ENCODE data around the gene EHBP1.

DNA sequence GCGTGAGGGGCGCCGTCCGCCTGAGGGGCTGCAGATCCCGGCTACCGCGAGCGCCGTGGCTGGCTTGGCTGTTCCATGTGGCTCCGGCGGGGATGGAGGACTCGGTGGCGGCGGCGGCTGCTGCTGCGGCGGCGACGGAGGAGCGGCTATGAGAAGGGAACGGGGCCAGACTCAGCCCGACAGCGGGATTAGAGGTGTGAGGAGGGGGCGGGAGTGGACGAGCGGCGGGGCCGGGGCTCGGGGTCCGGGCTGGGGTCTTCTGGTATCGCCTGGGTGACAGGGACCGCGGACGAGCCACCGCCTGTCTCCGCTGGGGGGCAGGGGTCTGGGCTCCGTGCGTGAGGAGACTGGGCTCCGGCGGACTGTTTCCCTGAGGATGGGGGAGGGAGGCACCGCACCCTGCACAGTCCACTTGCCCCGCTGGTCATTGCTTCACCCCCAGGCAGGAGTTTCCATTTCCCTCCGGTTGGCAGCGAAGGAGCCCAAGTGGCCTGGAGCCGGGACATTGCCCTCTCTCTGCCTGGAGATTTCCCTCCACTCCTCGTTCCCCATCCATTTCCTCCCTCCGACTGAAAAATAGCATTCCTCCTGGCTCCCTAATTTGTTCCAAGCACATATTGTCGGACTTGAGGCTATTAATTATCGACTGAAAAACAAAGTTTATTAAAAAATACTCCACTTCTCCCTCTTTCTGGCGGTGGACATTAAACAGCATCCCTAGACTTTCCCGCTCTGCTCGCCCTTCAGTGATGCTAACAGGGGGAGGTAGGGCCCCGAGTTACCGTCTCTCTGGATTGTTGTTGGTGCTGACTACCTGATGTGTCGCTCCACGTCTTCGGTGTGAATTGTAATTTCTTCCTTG is 577 bp downstream of the EHBP1 start:
- TF ChIP-seq, protein P1, sequence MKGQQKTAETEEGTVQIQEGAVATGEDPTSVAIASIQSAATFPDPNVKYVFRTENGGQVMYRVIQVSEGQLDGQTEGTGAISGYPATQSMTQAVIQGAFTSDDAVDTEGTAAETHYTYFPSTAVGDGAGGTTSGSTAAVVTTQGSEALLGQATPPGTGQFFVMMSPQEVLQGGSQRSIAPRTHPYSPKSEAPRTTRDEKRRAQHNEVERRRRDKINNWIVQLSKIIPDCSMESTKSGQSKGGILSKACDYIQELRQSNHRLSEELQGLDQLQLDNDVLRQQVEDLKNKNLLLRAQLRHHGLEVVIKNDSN (IDR thresholded peaks at IDR 0.05): no peak
- TF ChIP-seq, protein P2, sequence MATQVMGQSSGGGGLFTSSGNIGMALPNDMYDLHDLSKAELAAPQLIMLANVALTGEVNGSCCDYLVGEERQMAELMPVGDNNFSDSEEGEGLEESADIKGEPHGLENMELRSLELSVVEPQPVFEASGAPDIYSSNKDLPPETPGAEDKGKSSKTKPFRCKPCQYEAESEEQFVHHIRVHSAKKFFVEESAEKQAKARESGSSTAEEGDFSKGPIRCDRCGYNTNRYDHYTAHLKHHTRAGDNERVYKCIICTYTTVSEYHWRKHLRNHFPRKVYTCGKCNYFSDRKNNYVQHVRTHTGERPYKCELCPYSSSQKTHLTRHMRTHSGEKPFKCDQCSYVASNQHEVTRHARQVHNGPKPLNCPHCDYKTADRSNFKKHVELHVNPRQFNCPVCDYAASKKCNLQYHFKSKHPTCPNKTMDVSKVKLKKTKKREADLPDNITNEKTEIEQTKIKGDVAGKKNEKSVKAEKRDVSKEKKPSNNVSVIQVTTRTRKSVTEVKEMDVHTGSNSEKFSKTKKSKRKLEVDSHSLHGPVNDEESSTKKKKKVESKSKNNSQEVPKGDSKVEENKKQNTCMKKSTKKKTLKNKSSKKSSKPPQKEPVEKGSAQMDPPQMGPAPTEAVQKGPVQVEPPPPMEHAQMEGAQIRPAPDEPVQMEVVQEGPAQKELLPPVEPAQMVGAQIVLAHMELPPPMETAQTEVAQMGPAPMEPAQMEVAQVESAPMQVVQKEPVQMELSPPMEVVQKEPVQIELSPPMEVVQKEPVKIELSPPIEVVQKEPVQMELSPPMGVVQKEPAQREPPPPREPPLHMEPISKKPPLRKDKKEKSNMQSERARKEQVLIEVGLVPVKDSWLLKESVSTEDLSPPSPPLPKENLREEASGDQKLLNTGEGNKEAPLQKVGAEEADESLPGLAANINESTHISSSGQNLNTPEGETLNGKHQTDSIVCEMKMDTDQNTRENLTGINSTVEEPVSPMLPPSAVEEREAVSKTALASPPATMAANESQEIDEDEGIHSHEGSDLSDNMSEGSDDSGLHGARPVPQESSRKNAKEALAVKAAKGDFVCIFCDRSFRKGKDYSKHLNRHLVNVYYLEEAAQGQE (IDR thresholded peaks at IDR 0.05; ENCODE audit: low read depth): no peak
- TF ChIP-seq EP300 (IDR thresholded peaks at IDR 0.05; ENCODE audit: borderline replicate concordance) (no peak), CEBPB (IDR thresholded peaks at IDR 0.05) (no peak), TCF12 (IDR thresholded peaks at IDR 0.05; ENCODE audit: low read depth) (no peak), RAD21 (IDR thresholded peaks at IDR 0.05; ENCODE audit: low read depth) (no peak)
- TF ChIP-seq, protein P3, sequence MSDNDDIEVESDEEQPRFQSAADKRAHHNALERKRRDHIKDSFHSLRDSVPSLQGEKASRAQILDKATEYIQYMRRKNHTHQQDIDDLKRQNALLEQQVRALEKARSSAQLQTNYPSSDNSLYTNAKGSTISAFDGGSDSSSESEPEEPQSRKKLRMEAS (IDR thresholded peaks at IDR 0.05): peak; percentile 14; the same call in 1 of the 2 replicates
